DMS 273 treated with DMSO at 0.1 percent for 48 hours (cell line): ENCODE results near the gene OR2F2.

Experiments
- DNase-seq: peaks from one replicate; lab custom pipeline; 2025; lab: John Stamatoyannopoulos, UW

Gene OR2F2

DNA sequence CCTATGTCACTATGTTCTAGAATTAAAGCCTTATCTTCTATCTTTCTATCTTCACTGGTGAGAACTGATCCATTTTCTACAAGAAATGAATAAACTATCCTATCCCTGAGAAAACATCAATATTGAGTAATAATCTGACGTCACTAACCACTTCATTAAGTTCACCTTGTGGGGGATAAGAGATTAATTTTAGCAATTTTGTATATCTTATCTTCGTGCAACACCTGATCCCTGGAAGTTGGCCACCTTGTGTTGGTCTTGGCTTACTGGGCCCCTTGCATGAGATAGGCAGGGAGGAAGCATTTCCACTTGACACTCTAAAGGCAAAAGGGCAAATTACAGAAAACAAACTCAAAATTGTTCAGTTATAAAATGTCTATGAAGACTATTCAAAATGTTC lies 45.0 kb downstream of the OR2F2 start:
- DNase-seq: no peak

DNA sequence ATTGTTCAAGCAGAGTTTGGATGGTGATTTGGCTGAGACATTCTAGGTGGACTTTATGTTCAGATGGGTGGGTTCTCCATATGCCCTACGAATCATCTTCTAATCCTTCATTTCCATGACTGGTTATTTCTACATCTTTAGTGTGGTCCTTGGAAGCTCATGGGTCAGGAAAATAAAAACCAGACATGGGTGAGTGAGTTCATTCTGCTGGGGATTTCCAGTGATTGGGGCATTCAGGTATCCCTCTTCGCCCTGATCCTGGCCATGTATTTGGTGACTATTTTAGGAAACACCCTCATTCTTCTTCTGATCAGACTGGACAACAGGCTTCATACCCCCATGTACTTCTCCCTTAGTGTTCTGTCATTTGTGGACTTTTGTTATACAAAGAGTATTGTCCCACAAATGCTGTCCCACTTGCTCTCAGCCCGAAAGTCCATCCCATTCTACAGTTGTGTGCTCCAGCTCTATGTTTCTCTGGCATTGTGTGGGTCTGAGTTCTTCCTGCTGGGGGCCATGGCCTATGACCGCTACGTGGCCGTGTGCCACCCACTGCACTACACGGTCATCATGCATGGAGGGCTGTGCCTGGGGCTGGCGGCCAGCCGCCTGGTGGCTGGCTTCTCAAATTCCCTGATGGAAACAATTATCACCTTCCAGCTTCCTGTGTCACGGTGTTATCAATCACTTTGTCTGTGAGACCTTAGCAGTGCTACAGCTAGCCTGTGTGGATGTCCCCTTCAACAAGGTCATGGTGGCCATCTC lies 45.9 kb downstream of the OR2F2 start:
- DNase-seq: no peak

- DNase-seq: no peak
Observed at GRCh38 chr7:143983960-143984359, 48.9 kb downstream of the OR2F2 start.
